GM19043 (cell line): ENCODE results near the gene PCDHB13.
"Not testable (repeated sequence)": the region's sequence is repeated elsewhere in the genome, so short reads cannot be mapped to it uniquely, and the experiment has no call there.

ENCODE experiments used
- ATAC-seq: cut with Tn5 transposase; IDR thresholded peaks from one replicate; pipeline ENCODE4 v1.9.1; 2021; ENCODE audit warnings: low read depth; ENCODE audit not compliant: unreplicated experiment

The PCDHB13 gene

DNA sequence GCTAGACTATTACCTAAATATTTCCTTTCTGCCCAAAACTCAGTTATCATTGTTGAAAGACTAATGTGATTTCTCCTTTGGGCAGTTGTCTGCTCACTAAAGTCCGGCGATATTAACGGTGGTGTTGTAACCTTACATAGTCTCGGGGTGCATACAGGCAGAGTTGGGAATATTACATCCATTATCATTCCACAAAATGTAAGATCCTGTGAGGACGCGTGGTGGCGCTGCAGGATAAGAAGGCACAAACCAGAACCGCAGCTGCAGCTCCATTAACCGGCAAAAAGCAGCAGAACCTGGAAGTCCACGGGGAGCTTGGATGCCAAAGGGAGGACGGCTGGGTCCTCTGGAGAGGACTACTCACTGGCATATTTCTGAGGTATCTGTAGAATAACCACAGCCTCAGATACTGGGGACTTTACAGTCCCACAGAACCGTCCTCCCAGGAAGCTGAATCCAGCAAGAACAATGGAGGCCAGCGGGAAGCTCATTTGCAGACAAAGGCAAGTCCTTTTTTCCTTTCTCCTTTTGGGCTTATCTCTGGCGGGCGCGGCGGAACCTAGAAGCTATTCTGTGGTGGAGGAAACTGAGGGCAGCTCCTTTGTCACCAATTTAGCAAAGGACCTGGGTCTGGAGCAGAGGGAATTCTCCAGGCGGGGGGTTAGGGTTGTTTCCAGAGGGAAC, at the start of gene PCDHB13:
PCDHB13 (plus strand) TSS at position 264 of the 684 bp plus-strand sequence; CDS start at position 469, 205 bp downstream.
- not testable (repeated sequence) for ATAC-seq

DNA sequence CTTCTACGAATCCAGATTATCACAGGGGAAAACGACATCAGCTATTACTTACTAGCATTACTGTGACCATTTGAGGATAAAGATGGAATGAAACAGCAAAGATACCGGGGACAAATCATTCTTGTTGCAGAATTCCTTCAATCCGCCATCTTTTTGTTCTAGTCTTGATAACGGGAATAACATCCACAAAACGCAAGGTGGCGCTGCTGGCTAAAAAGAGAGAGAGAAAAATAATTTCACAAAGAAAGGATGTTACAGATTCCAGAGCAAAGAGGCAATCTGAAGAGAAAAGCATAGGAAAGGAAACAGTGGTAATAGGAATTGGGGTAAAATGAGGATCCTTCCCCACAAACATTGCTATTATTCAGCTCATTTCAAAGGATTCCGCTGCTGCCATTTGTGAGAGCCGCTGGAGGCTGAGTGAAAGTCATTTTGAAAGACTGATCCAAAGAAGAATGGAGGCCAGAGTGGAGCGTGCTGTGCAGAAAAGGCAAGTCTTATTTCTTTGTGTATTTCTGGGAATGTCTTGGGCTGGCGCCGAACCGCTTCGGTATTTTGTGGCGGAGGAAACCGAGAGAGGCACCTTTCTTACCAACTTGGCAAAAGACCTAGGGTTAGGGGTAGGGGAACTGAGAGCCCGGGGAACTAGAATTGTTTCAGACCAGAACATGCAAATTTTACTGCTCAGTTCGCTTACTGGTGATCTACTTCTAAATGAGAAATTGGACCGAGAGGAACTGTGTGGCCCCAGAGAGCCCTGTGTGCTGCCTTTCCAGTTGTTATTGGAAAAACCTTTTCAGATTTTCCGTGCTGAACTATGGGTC, 41.1 kb upstream of the PCDHB13 start, which contains the start of gene PCDHB7:
PCDHB7 (plus strand) TSS at position 264 of the 824 bp plus-strand sequence; CDS start at position 456, 192 bp downstream.
- no peak for ATAC-seq

DNA sequence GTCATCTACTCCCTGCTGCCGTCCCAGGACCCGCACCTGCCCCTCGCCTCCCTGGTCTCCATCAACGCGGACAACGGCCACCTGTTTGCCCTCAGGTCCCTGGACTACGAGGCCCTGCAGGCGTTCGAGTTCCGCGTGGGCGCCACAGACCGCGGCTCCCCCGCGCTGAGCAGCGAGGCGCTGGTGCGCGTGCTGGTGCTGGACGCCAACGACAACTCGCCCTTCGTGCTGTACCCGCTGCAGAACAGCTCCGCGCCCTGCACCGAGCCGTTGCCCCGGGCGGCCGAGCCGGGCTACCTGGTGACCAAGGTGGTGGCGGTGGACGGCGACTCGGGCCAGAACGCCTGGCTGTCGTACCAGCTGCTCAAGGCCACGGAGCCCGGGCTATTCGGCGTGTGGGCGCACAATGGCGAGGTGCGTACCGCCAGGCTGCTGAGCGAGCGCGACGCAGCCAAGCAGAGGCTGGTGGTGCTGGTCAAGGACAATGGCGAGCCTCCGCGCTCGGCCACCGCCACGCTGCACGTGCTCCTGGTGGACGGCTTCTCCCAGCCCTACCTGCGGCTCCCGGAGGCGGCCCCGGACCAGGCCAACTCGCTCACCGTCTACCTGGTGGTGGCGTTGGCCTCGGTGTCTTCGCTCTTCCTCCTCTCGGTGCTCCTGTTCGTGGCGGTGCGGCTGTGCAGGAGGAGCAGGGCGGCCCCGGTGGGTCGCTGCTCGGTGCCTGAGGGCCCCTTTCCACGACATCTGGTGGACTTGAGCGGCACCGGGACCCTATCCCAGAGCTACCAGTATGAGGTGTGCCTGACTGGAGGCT, 39.2 kb upstream of the PCDHB13 start:
- ATAC-seq = not testable (repeated sequence)

DNA sequence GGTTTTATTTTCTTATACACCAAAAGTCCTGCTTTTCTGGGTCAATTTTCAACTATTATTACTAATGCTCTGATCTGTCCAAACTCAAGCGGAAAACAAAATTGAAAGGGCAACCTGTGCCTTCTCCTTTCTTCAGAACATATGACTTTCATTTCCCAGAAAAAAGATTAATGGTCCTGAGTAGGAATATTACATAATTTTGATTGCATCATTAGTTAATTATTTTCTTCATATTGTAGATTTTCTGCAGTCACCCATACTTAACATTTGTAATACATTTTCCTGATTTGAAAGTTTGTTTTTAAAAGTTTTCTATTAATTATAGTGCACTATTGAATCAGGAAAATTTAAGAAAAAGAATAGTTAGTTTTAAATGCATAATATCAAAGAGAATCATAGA, 37.8 kb upstream of the PCDHB13 start:
- ATAC-seq = no peak

DNA sequence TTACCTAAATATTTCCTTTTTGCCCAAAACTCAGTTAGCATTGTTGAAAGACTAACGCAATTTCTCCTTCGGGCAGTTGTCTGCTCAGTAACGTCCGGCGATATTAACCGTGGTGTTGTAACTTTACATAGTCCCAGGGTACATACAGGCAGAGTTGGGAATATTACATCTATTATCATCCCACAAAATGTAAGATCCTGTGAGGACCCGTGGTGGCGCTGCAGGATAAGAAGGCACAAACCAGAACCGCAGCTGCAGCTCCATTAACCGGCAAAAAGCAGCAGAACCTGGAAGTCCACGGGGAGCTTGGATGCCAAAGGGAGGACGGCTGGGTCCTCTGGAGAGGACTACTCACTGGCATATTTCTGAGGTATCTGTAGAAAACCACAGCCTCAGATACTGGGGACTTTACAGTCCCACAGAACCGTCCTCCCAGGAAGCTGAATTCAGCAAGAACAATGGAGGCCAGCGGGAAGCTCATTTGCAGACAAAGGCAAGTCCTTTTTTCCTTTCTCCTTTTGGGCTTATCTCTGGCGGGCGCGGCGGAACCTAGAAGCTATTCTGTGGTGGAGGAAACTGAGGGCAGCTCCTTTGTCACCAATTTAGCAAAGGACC, 36.0 kb upstream of the PCDHB13 start, which contains the start of gene PCDHB8:
PCDHB8 (plus strand) TSS at position 214 of the 615 bp plus-strand sequence; CDS start at position 459, 245 bp downstream.
- not testable (repeated sequence) for ATAC-seq

DNA sequence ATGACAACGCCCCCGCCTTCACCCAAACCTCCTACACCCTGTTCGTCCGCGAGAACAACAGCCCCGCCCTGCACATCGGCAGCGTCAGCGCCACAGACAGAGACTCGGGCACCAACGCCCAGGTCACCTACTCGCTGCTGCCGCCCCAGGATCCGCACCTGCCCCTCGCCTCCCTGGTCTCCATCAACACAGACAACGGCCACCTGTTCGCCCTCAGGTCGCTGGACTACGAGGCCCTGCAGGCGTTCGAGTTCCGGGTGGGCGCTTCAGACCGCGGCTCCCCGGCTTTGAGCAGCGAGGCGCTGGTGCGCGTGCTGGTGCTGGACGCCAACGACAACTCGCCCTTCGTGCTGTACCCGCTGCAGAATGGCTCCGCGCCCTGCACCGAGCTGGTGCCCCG, 34.3 kb upstream of the PCDHB13 start:
- not testable (repeated sequence) for ATAC-seq

DNA sequence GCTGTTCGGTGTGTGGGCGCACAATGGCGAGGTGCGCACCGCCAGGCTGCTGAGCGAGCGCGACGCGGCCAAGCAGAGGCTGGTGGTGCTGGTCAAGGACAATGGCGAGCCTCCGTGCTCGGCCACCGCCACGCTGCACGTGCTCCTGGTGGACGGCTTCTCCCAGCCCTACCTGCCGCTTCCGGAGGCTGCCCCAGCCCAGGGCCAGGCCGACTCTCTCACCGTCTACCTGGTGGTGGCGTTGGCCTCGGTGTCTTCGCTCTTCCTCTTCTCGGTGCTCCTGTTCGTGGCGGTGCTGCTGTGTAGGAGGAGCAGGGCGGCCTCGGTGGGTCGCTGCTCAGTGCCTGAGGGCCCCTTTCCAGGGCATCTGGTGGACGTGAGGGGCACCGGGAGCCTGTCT, 33.8 kb upstream of the PCDHB13 start:
- ATAC-seq = not testable (repeated sequence)

DNA sequence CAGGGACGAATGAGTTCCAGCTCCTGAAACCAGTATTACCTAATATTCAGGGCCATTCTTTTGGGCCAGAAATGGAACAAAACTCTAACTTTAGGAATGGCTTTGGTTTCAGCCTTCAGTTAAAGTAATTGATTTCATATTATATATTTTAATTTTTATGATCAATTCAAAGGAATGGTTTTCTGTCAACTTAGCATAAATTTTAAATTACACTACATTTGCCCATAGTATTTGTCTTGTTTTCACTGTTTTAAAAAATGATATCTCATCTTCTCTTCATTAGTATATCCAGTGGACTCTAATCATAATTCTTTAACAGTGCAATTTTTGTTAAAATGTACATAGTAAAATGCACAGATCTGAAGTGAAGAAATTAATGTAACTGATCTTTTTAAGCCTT, 33.4 kb upstream of the PCDHB13 start:
- no peak for ATAC-seq

DNA sequence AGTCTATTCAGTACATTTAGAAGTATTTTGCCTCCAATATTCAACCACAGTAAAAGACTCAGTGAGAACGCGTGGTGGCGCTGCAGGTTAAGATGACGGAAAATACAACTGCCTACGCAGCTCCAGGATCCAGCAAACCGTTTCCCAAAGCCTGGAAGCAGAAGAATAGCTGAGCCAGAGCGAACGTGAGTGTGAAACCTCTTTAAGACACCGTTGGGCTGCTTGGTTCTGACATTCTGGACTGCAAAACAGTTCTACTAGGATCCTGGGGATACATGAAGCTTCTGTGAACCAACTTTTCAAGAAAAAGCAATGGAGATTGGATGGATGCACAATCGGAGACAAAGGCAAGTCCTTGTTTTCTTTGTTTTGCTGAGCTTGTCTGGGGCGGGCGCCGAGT, 31.5 kb upstream of the PCDHB13 start, which contains the start of gene PCDHB16:
PCDHB16 (plus strand) TSS at position 140 of the 400 bp plus-strand sequence; CDS start at position 313, 173 bp downstream.
- no peak for ATAC-seq

DNA sequence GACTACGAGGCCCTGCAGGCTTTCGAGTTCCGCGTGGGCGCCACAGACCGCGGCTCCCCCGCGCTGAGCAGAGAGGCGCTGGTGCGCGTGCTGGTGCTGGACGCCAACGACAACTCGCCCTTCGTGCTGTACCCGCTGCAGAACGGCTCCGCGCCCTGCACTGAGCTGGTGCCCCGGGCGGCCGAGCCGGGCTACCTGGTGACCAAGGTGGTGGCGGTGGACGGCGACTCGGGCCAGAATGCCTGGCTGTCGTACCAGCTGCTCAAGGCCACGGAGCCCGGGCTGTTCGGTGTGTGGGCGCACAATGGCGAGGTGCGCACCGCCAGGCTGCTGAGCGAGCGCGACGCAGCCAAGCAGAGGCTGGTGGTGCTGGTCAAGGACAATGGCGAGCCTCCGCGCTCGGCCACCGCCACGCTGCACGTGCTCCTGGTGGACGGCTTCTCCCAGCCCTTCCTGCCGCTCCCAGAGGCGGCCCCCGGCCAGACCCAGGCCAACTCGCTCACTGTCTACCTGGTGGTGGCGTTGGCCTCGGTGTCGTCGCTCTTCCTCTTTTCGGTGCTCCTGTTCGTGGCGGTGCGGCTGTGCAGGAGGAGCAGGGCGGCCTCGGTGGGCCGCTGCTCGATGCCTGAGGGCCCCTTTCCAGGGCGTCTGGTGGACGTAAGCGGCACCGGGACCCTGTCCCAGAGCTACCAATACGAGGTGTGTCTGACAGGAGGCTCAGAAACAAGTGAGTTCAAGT, 29.4 kb upstream of the PCDHB13 start:
- not testable (repeated sequence) for ATAC-seq

DNA sequence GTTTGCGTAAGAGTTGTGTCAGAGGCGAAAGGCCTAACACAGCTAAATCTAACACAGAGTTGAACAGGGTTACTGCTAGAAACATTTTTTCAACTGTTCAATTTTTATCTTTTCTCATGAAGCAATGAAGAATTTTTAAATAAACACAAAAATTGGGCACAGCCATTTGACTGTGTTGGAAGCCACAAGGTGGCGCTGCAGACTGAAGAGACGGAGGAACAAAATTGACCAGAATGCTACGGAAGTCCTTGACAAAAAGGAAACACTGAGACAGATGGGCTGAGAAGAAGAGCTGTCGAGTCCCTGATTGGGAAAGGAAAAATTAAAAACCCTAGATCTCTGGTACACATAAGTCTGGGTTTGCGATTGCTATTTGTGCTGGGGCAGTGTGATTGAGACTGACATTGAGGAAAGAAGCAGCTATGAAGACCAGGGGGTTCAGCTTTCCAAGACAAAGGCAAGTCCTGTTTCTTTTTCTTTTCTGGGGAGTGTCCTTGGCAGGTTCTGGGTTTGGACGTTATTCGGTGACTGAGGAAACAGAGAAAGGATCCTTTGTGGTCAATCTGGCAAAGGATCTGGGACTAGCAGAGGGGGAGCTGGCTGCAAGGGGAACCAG, 26.7 kb upstream of the PCDHB13 start, which contains the start of gene PCDHB9:
PCDHB9 (plus strand) TSS at position 265 of the 616 bp plus-strand sequence; CDS start at position 423, 158 bp downstream.
- no peak for ATAC-seq

DNA sequence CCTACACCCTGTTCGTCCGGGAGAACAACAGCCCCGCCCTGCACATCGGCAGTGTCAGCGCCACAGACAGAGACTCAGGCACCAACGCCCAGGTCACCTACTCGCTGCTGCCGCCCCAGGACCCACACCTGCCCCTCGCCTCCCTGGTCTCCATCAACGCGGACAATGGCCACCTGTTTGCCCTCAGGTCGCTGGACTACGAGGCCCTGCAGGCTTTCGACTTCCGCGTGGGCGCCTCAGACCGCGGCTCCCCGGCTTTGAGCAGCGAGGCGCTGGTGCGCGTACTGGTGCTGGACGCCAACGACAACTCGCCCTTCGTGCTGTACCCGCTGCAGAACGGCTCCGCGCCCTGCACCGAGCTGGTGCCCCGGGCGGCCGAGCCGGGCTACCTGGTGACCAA, 25.0 kb upstream of the PCDHB13 start:
- not testable (repeated sequence) for ATAC-seq

DNA sequence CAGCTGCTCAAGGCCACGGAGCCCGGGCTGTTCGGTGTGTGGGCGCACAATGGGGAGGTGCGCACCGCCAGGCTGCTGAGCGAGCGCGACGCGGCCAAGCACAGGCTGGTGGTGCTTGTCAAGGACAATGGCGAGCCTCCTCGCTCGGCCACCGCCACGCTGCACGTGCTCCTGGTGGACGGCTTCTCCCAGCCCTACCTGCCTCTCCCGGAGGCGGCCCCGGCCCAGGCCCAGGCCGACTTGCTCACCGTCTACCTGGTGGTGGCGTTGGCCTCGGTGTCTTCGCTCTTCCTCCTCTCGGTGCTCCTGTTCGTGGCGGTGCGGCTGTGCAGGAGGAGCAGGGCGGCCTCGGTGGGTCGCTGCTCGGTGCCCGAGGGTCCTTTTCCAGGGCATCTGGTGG, 24.6 kb upstream of the PCDHB13 start:
- not testable (repeated sequence) for ATAC-seq

DNA sequence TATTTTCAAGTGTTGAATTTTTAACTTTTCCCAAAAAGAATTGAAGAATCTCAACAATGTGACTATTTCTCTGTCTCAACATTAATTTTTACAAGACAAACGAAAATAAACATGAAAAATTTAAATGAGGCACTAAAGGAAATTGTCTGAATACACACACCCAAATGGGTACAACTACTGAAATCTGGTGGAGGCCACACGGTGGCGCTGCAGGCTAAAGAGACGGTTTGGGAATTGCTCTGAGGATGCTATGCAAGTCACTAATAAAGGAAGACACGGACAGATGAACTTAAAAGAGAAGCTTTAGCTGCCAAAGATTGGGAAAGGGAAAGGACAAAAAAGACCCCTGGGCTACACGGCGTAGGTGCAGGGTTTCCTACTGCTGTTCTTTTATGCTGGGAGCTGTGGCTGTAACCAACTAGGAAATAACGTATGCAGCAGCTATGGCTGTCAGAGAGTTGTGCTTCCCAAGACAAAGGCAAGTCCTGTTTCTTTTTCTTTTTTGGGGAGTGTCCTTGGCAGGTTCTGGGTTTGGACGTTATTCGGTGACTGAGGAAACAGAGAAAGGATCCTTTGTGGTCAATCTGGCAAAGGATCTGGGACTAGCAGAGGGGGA, 21.5 kb upstream of the PCDHB13 start, which contains the start of gene PCDHB10:
PCDHB10 (plus strand) TSS at position 244 of the 616 bp plus-strand sequence; CDS start at position 444, 200 bp downstream.
- ATAC-seq = no peak

DNA sequence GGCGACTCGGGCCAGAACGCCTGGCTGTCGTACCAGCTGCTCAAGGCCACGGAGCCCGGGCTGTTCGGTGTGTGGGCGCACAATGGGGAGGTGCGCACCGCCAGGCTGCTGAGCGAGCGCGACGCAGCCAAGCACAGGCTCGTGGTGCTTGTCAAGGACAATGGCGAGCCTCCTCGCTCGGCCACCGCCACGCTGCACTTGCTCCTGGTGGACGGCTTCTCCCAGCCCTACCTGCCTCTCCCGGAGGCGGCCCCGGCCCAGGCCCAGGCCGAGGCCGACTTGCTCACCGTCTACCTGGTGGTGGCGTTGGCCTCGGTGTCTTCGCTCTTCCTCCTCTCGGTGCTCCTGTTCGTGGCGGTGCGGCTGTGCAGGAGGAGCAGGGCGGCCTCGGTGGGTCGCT, 19.4 kb upstream of the PCDHB13 start:
- ATAC-seq = not testable (repeated sequence)

DNA sequence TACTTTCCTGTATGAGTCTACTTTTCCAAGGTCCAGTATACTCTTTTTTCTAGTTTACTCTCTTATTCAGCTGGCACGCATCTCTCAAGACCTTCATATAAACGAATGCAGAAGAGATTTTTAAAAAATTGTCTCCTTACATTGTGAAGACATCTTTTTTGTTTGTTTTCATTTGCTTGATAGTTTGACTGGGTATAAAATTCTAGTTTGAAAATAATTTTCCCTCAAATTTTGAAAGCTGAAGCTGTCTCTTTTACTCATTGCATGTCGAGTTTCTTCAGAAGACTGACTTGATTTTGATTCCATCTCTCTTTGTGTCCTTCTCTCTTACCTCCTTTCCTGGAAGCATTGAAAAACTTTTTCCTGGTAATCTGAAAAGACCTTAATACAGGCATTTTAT, 17.4 kb upstream of the PCDHB13 start:
- no peak for ATAC-seq

DNA sequence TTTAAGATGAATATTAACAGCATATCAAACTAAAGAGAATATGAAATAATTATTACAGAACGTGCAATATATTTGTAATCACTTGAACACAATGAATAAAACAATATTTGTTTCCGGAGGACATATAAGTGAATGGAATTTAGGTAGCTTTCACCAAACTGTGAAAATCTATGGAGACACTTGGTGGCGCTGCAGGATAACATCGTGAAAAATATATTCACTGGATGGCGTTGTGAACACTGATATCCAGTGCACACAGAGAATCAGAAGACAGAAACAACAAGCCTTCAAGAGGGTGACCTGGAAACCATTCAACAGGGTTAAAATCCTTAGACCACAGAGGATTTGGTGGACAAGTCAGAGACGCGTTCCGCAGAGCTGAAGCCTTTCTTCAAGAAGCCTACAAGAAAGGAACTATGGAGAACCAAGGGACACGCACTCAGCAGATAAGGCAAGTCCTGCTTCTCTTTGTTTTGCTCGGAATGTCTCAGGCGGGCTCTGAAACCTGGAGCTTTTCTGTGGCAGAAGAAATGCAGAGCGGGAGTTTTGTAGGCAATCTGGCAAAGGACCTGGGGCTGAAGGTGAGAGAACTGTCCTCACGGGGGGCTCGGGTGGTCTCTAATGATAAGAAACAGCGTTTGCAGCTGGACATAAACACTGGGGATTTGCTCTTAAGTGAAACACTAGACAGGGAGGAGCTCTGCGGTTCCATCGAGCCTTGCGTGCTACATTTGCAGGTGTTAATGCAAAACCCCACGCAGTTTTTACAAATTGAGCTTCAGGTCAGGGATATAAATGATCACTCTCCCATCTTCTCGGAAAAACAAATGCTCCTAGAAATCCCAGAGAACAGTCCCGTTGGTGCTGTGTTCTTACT, 14.1 kb upstream of the PCDHB13 start, which contains the start of gene PCDHB11:
PCDHB11 (plus strand) TSS at position 269 of the 877 bp plus-strand sequence; CDS start at position 417, 148 bp downstream.
- ATAC-seq = no peak
